ENCODE data around the gene PTPN1.
A peak's percentile ranks its signal among the peaks of the same experiment; 100 is the strongest.
"Not testable (repeated sequence)": the region's sequence is repeated elsewhere in the genome, so short reads cannot be mapped to it uniquely, and the experiment has no call there.

PTPN1 gene

DNA sequence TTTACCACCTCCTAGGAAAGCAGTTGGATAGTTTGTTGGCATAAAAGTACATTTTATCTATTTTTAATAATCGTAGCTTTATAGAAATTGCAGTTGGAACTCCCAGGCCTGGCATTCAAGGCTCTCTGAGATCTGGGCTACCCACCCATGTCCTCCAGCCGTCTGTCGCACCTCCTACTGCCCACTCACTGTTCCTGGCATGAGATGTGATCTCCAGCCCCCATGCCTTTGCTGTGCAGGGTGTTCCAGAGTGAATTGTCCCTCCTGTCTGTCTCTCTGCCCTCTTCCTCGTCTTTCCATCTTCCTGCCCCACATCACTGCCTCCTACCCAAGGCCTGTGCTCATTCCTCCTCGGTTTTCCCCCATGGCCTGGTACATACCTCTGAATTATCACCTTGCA is 50.7 kb downstream of the PTPN1 start:
- no peak for DNase-seq

DNA sequence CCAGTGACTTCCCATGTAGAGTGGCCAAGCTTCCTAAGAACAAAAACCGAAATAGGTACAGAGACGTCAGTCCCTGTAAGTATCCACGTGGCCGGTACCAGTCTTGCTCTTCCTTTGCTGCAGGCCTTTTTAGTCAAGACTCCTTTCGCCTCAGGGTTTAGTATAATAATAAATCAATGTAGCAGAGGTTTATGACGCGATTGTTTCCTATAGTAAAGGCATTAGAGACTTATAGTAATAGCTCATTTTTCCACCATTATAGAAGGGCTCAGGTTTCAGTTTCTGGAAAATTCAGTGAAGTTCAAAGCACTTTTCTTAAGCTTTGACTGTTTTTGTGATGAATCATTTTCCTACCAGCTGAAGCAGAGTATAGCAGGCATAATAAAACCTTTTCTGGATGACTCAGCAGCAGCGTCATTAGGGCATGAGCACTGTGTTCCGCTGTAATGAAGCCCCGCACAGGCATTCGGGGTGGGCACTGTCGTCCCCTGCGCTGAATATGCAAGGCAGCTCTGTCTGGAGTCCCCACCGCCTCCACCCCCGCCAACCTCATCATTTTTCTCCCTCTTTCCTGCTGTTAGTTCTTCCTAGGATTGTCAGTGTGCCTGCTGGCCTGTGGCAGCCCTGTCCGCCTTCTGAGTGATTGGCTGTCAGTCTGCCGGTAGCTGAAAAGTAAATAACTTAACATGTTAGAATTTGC is 51.3 kb downstream of the PTPN1 start:
- DNase-seq, result no peak

- peak; percentile 99 for DNase-seq
These were observed 52.1 kb downstream of the PTPN1 start for GRCh38 chr20:50562262-50562701.

DNA sequence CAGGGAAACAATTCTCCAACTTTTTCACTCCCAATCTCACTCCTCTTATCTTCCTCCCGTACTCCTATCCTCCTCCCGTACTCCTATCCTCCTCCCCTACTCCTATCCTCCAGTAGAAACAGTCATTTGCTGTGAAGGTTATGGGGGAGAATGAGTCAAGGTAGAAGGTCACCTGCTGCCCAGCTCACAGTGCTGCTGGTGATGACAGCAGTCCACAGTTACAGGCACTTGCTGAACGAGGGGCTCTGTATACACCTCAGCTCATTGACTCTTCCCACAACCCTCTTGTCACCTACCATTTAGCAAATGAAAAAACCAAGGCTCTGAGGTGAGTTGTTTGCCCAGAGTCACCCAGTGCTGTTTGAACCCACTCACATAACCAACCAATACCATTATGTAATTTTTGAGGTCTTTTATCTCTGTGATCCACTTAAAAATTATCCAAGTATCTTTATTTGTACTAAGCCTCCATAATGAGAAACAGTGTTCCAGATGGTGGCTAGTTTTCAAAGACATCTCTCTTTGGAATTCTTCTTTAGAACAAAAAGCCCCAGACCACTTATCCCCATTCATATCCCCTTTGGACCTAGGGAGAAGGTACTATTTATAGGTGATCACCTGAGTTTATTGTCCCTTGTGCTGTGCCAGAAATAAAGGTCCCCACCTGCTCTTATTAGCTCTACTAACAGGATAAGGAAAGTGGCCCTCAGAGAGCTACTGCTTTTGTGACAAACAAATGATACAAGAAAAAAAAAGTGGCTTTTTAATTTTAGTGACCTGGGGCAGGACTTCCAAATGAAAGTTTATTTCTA is 53.2 kb downstream of the PTPN1 start:
- DNase-seq, result peak; percentile 97

GRCh38 chr20:50565383-50565782 is 55.2 kb downstream of the PTPN1 start:
- no peak for DNase-seq

DNA sequence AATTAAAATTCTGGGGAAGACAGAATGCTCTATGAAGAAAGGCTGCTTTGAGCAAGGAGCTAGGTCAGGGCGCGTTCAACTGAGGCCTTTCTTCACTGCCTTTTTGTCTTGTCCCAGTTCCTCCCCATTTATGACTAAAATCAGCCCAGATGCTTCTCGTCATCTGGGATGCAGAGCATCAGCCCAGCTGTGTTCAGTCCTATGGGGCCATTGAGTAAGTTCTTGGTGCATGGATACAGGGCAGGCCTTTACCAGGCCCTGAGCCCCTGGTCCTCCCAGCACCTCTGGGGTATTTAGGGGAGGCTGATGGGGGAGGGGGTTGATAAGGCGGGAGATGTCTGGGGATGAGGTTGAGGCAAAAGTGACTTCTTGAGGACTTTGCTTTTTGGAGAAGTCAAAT is 55.7 kb downstream of the PTPN1 start:
- no peak for DNase-seq

DNA sequence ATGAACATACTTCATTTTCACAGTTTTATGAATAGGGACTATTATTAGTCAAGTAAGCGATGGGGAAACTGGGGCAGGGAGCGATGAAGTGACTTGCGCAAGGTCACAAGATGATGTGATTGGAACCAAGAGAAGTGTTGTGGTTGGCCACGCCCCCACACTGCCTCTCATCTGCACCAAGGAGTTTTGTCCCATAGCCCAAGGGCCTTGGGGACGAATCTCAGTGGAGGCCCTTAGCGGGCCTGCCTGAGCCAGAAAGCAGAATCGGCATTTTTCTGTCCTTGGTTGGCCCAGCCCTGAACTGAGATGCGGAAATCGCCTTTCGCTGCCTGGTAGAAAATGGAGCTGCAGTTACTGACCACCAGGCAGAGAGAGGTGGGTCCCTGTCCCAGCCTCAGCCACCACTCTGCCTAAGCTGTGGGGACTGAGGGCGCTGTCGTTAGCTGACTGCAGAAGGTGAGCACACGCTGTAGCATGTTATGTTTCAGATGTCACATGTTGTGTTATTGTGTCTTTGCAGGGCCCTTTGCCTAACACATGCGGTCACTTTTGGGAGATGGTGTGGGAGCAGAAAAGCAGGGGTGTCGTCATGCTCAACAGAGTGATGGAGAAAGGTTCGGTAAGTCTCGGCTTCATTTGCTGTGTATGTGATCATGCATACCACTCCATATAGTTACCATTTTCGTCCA is 57.8 kb downstream of the PTPN1 start:
- no peak for DNase-seq

GRCh38 chr20:50568549-50568942 is 58.4 kb downstream of the PTPN1 start:
- no peak for DNase-seq

- not testable (repeated sequence) for DNase-seq
These were observed 59.3 kb downstream of the PTPN1 start for GRCh38 chr20:50569487-50569863.

GRCh38 chr20:50569864-50570836 is 60.0 kb downstream of the PTPN1 start:
- DNase-seq, result no peak

DNA sequence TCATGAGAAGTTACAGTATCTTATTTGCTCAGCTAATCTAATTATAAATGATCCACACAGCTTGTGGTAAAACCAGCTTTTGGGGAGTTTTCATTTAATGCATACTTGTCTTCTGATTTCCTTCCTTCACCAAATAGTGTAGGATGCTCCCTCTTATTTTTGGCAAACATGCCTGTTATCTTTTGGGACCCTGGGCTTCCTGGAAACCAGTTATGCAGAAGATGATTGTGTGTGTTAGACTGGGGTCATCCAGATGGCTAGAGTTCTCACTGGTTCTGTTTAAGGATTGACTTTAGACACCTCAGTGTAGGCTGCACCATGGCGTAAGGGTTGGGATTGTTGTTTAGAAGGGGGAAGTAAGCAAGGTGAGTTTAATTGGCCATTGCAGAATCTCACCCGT is 61.3 kb downstream of the PTPN1 start:
- no peak for DNase-seq

DNA sequence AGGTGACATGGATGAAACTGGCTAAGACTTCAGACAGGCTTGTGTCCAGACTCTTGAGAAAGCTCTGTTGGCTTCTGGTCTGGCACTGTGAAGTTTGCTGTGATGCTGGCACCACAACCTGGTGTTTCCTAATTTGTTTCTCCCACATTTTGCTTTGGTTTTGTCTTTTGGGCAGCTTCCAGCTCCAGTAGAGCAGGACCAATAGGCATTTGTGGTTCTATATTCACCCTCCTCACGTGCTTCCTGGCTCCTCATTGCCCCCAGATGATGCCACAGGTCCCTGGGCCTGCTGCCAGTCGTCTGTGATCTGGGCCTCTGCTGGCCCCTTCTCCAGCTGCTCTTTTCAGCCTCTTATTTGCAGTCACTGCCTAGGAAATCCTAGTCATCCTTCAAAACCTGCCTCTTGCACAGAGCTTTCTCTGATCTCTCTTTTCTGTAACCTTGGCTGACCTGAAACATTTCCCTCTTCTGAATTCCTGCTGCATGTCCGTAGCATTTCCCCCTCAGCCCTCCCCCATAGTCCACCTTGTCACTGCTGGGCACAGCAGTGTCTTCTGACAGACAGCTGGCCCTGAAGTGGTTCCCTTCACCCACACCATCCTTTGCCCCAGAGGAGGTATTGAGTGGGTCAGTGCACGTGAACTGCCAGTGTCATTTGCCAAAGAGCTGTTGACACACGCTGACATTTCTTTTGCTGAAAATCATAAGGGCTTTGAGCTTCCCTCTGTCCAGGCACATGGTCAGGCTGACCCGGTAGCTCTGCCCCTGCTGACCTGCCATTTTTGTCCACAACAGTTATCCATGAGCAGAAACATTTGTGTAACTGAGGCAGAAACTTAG is 63.0 kb downstream of the PTPN1 start:
- DNase-seq, result peak; percentile 94

GRCh38 chr20:50574108-50574507 is 63.9 kb downstream of the PTPN1 start:
- DNase-seq, result no peak

- DNase-seq, result no peak
These were observed 64.4 kb downstream of the PTPN1 start for GRCh38 chr20:50574586-50574985.

- DNase-seq, result peak; percentile 40
These were observed 65.9 kb downstream of the PTPN1 start for GRCh38 chr20:50575865-50576720.

- peak; percentile 93 for DNase-seq
These were observed 67.2 kb downstream of the PTPN1 start for GRCh38 chr20:50577175-50578018.

DNA sequence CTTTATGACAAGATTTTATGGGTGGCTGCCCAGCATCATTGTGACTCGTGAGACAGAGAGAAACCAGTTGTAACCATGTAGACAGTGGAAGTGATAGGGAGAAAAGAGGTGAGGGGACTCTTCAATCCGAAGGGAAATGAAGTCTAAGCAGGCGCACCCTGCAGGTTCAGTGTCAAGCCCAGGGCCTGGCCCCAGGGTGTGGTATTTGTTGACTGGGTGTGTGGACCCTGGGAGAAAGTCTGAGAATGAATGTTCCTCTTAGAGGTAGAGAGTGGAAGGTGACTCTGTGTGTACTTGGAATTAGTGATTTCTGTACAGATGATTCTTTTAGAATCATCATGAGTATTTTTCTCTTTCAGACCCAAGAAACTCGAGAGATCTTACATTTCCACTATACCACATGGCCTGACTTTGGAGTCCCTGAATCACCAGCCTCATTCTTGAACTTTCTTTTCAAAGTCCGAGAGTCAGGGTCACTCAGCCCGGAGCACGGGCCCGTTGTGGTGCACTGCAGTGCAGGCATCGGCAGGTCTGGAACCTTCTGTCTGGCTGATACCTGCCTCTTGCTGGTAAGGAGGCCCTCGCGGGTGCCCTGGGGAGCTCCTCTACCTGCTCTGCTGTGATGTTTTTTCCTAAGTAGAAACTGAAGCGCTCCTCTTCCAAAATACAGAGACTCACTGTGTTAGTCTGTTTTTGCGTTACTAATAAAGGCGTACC is 68.0 kb downstream of the PTPN1 start:
- DNase-seq, result no peak

DNA sequence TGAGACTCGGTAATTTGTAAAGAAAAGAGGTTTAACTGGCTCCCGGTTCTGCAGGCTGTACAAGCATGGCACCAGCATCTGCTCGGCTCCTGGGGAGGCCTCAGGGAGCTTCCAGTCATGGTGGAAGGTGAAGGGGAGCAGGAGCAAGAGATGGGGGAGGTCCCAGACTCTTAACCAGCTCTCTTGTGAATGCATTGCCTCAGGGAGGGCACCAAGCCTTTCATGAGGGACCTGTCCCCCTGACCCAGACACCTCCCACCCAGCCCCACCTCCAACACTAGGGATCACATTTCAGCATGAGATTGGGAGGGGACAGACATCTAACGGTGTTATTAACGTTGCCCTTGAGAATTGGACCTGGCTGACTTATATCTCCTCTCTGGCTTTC is 68.6 kb downstream of the PTPN1 start:
- no peak for DNase-seq

DNA sequence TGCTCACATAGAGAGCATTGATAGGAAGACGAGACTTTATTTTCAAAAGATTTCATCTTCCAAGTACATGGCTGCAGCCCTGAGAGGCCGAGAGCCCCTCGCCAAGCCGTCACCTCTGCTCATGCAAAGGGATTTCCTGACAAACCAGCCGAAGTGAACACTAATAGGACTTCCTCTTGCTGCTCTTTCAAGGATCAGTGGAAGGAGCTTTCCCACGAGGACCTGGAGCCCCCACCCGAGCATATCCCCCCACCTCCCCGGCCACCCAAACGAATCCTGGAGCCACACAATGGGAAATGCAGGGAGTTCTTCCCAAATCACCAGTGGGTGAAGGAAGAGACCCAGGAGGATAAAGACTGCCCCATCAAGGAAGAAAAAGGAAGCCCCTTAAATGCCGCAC is 69.3 kb downstream of the PTPN1 start:
- DNase-seq, result no peak

Data from NCI-H2029 treated with DMSO at 0.1 percent for 48 hours (cell line).